Fibroblast of villous mesenchyme (primary cell): Measurements from ENCODE around the gene PRPF38B. TPM values are rescaled to one million over a fixed set of nuclear protein-coding genes. Genes with fewer than 3 reads are reported as not detected.

Experiments used
- DNase-seq: peaks from one replicate; pipeline ENCODE4 v3.0.0-alpha.2; 2010; ENCODE audit warnings: low read depth
- H3K4me3 ChIP-seq: 2 replicates; pipeline ENCODE4 v1.5.1; 2011; ENCODE audit warnings: low read depth, mild to moderate bottlenecking, low read length
- CTCF ChIP-seq: IDR thresholded peaks from 2 replicates; pipeline ENCODE4 v1.5.1; 2012; ENCODE audit warnings: low read depth, mild to moderate bottlenecking, low read length; ENCODE audit not compliant: insufficient read depth
- total RNA-seq: library from RNA; depleted of rRNA; stranded (reverse); fragments of >200 nt; gene quantifications from 2 replicates; pipeline ENCODE4 v1.2.3, GENCODE V29; 2012

Gene PRPF38B
- total RNA-seq: 17.1 and 21.6 TPM in 2 replicates

DNA sequence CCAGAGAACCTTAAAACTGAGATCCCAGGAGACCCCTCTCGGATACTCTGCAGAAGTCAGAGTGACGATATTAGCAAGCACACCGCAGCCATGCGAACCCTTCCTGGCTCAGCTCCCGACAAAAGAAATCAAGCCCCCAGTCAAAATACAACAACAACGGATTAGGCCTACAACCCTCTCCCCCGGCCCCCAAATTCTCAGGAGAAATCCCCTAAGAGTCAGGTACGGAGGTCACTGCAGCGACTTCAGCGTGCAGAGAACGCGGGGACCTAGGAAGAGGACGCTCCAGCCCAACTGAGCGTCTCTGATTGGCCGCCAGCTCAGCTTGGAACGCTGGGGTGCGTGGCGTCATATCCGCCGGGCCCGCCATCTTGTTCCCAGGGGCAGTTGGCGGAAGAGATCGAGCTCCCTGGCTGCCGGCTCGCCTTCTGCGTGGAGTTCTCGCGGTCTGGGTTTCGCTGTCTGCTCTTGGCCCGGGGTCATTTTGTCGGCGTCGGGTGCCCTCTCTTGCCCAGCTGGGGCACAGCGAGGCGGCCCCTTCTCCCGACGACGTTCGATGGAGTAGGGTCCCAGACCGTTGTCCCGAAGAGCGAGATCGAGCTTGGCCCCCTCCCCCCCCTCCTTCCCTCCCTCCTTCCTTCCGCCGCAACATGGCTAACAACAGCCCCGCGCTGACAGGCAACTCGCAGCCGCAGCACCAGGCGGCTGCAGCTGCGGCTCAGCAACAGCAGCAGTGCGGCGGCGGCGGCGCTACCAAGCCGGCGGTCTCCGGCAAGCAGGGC lies at the start of gene PRPF38B:
Gene PRPF38B (plus strand): TSS at position 369 of the 782 bp plus-strand sequence. CDS start 282 bp downstream, at position 651.
- no peak for TF ChIP-seq CTCF
- peak; percentile 92 for DNase-seq
- H3K4me3 ChIP-seq: peak within 1 kb of the TSS; percentile 99

DNA sequence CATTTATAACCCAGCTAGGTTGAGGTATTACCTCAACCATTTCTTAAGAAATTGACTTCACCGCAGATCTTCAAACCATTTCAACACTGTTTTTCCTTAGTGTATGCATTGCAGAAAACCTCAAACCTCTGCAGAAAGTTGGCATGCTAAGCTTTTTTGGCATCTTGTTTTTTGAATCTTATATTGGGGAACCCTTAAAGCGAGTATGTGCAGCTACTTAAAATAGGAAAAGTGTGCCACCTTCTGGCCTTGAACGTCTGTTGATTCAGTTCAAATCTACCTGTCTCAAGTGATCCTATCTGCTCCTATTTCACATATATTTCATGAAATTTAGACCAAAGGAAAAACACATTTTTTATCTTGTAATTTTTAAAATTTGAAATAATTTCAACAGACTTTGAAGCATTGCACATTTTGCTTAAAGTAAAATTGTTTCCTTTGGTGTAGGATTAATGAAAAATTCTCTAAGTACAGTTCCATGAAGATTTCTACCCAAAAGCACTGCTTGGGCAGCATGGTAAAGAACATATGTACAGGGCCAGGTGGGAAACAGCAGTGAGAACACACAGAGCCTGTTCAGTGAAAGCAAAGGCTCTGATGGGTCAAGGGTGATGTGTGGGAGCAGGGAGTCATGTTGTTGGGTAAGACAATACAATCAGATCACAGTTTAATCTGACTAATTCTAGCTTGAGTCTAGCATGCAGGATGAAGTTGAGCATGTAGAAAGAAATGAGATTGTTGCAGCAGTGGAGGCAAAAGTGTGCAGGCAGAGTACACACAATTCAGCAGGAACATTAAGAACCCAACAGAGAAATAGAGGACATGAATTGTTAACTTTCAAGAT lies 48.4 kb upstream of the PRPF38B start:
- H3K4me3 ChIP-seq: no peak overlapping the region
- DNase-seq: peak; percentile 82
- TF ChIP-seq CTCF: peak; percentile 65

GRCh38 chr1:108644984-108645383 lies 47.1 kb upstream of the PRPF38B start:
- DNase-seq: no peak
- no peak for TF ChIP-seq CTCF
- H3K4me3 ChIP-seq: no peak overlapping the region

GRCh38 chr1:108645564-108646184 lies 46.4 kb upstream of the PRPF38B start:
- DNase-seq: no peak
- H3K4me3 ChIP-seq: no peak overlapping the region
- TF ChIP-seq CTCF: no peak

DNA sequence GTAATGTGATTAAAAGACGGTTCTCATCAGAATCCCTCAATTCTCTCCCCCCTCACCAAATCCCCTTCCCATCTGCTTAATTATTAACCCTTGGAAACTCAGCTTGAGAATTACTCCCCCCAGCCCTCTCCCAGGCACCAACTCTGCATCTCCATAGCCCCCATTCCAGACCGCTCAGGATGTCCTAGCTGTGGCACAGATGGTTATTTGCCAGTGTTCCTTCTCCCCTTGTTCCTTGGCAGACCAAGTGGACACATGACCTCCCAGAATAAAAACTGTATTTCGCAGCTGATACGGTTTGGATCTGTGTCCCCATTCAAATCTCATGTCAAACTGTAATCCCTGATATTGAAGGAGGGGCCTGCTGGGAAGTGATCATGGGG lies 45.9 kb upstream of the PRPF38B start:
- DNase-seq: no peak
- TF ChIP-seq CTCF: no peak
- H3K4me3 ChIP-seq: no peak overlapping the region

DNA sequence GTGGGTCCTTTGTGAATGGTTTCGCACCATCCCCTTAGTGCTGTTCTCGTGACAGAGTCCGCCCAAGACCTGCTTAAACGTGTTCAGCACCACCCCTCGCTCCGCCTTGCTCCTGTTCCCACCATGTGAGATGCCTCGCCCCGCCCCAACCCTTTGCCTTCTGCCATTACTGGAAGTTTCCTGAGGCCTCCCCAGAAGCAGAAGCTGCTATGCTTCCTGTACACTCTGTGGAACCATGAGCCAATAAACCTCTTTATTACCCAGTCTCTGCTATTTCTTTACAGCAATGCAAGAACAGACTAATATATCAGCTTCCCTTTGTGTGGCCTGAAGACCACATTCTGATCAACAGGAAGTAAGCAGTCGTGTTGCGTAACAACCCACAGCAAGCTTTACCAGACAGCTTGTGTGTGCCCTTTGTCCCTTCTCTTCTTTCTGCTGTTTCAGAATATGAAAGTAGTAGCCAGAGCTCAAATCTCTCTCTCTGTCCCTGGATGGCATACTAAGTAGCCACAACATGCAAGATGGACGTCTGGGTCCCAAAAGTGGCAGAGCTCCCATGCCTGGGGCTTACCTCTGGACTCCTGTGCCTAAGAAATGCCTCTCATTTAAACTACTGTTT lies 45.4 kb upstream of the PRPF38B start:
- TF ChIP-seq CTCF: no peak
- peak; percentile 96 for DNase-seq
- no peak overlapping the region for H3K4me3 ChIP-seq
